ENCODE data around the gene EFL1.
"Not testable (repeated sequence)": the region's sequence is repeated elsewhere in the genome, so short reads cannot be mapped to it uniquely, and the experiment has no call there.

- TF ChIP-seq ELK1 (IDR thresholded peaks at IDR 0.05; ENCODE audit: borderline replicate concordance, low read depth, low read length); CTCF (conservative IDR thresholded peaks at IDR 0.05; ENCODE audit: low read depth, low read length); POLR2A (IDR thresholded peaks at IDR 0.05; ENCODE audit: low read depth, low read length); FOS (IDR thresholded peaks at IDR 0.05; ENCODE audit: low read depth, low read length); NFE2L2 (IDR thresholded peaks at IDR 0.05; ENCODE audit: low read depth, low read length); CHD1 (IDR thresholded peaks at IDR 0.05; ENCODE audit: low read depth, low read length); MXI1 (IDR thresholded peaks at IDR 0.05; ENCODE audit: borderline replicate concordance, low read depth, low read length): not testable (repeated sequence)
Measured at GRCh38 chr15:82245956-82246355, 16.6 kb downstream of the EFL1 start.
